T-helper 2 cell (primary cell): ENCODE results near the gene PRKRIP1.
"Not testable (repeated sequence)": the region's sequence is repeated elsewhere in the genome, so short reads cannot be mapped to it uniquely, and the experiment has no call there.

ENCODE experiments used
- DNase-seq, 5 experiments: peaks; one replicate each; pipeline versions ENCODE4 v3.0.0 to v3.0.0-alpha.2; 2012 to 2022

PRKRIP1 gene

GRCh38 chr7:102457352-102457924, 61.3 kb downstream of the PRKRIP1 start:
- no peak for DNase-seq

- DNase-seq = no peak
Measured at GRCh38 chr7:102459221-102459844, 63.2 kb downstream of the PRKRIP1 start.

GRCh38 chr7:102460467-102460866, 64.3 kb downstream of the PRKRIP1 start:
- DNase-seq = no peak

DNA sequence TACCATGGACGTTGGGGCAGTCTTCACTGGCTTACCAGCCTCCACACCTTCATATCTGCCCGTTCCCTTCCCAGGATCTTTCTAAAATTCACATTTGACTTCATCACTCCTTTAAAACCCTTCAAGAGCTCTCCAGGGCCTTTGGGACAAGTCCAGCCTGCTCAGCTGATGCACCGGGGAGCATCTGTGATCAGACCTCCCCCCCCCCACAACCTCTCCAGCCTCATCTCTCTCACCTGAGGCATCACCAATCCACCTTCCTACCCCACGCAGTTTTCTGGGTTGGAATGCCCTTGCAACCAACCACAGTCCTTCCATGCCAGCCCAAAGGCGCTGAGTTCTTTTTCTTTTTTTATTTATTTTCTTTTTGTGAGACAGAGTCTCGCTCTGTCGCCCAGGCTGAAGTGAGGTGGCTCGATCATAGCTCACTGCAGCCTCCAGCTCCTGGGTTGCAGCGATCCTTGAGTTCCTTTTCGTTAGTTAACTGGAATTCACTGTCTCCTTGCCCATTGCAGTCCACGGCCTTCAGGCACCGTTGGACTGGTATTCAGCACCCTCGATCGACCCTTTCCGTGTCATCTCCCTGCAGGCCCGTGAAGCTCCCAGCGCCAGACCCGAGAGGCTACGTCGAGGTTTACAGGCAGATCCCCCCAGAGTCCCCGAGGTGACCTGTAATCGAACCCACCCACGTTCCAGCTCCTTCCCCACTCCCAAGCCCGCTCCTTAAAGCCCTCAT, 67.8 kb downstream of the PRKRIP1 start:
- no peak for DNase-seq

DNA sequence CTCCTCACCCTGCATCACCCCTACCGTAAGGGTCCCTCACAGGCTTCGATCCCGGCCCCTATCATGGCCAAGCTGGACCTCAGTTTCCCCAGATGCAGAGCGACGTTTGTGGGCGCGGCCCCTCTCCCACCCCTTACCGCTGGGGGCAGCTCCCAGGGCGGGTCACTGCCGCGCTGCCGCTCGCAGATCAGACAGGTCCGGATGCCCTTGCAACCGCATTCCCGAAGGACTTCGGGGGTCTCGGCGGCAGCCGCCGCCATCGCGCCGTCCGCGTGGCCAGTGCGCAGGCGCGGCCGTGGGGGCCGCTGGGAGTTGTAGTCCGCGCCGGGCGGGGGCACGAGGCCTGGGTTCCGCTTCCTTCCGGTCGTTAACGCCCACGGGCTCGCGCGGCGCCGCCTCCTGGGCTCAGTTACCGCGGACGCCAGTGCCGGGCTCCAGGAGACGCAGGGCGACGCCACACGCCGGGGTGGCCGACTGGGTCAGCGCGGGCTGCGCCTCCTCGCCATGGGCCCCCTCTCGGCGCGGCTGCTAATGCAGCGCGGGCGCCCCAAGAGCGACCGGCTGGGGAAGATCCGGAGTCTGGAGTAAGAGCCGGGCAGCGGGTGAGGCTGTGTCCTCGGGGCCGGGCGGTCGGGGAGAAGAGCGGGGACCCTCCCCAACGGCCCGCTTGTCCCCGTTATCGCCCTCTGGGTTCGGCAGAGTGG, 68.6 kb downstream of the PRKRIP1 start, which contains the start of the genes ALKBH4 and LRWD1:
Gene ALKBH4, minus strand, starts transcription at position 287 of the 704 bp plus-strand sequence. Its CDS starts 27 bp downstream, at position 260.
Gene LRWD1, plus strand, starts transcription at position 408 of the 704 bp plus-strand sequence. Its CDS starts 97 bp downstream, at position 505.
- peak; percentile 89 to 95 (median 91) for DNase-seq

- no peak for DNase-seq
Measured at GRCh38 chr7:102466097-102466496, 69.9 kb downstream of the PRKRIP1 start.

- DNase-seq = no peak
Measured at GRCh38 chr7:102467581-102468477, 71.7 kb downstream of the PRKRIP1 start.

DNA sequence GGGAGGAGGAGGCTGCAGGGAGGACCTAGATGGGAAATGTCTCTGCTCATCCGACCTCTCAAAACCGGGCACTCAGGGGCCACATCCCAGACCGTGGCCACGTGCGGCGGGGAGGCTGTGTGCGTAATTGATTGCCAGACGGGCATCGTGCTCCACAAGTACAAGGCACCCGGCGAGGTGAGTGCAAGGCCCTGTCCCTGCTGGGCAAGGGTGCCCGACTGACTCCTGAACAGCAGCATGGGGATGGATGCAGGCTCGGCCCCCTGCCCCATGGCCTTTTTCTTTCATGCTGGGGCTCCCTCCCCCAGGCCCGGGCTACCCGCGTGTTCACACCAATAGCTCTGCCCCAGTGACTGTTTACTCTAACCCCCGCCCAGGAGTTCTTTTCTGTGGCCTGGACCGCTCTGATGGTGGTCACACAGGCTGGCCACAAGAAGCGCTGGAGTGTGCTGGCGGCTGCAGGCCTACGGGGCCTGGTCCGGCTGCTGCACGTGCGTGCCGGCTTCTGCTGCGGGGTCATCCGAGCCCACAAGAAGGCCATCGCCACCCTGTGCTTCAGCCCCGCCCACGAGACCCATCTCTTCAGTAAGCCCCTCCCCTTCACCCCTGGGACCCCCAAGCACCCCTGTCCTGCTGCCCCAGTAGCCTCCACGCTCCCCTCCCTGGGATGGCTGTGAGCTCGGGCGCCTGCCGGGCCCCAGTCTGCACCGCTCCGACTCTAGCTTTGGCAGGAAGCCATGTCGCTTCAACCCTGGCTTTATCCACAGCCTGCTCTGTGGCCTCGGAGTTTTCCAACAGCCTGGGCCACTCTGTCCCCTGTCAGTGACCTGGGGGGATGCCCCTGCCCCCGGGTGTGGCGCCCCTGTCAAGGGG, 72.6 kb downstream of the PRKRIP1 start:
- DNase-seq = no peak

DNA sequence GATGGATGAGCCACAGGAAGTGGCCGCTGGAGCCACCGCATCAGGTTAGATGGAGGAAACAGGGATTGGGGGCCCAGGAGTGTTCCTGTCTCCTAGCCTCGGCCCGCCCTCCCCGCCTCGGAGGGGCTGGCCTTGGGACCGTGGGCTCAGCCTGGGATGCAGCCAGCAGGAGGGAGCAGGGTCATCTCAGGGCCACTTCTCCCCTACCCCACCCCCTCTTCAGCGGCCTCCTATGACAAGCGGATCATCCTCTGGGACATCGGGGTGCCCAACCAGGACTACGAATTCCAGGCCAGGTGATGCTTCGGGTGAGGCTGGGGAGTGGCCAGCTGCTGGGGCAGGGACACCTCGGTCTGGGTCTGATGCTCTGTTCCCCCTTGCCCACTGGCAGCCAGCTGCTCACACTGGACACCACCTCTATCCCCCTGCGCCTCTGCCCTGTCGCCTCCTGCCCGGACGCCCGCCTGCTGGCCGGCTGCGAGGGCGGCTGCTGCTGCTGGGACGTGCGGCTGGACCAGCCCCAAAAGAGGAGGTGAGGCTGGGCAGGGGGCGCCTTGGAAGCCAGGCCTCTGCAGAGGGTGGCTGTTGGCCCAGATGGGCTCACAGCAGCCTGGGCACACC, 73.3 kb downstream of the PRKRIP1 start:
- DNase-seq = no peak

DNA sequence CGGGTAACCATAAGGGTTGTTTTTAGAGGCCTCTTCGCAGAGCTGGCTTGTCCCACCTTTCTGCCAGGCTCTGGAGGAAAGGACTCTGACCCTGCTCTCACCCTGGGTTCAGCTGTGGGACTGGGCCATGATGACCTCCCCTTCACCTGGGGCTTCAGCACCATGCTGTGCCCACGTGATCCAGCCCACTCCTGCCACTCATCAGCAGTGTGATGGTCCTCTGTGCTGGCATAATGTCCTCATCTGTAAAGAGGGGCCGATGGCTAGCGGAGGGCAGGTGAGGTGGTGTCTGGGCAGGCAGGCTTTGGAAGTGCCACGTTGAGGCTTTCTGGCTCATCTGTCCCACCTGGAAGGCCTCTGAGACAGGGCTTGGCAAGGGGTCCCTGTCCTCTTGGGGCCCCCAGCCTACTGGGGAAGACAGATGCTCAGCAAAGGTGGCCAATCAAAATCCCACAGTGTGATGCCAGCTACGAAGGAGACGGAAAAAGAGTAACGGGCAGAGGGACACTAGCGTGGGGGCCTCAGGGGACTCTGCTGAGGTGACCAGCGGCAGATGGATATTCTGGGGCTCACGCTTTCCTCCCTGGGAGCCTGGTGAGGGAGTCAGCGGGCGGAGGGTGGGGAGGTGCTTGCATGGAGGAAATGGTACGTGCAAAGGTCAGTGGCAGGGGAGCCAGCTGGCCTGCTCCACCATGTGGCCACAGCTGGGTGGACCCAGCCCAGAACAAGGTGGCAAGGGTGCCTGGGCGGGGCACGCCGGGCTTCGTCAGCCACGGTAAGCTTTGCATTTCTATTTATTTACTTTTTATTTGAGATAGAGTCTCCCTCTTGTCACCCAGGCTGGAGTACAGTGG, 74.0 kb downstream of the PRKRIP1 start:
- no peak for DNase-seq

GRCh38 chr7:102471791-102472125, 75.6 kb downstream of the PRKRIP1 start:
- no peak for DNase-seq

DNA sequence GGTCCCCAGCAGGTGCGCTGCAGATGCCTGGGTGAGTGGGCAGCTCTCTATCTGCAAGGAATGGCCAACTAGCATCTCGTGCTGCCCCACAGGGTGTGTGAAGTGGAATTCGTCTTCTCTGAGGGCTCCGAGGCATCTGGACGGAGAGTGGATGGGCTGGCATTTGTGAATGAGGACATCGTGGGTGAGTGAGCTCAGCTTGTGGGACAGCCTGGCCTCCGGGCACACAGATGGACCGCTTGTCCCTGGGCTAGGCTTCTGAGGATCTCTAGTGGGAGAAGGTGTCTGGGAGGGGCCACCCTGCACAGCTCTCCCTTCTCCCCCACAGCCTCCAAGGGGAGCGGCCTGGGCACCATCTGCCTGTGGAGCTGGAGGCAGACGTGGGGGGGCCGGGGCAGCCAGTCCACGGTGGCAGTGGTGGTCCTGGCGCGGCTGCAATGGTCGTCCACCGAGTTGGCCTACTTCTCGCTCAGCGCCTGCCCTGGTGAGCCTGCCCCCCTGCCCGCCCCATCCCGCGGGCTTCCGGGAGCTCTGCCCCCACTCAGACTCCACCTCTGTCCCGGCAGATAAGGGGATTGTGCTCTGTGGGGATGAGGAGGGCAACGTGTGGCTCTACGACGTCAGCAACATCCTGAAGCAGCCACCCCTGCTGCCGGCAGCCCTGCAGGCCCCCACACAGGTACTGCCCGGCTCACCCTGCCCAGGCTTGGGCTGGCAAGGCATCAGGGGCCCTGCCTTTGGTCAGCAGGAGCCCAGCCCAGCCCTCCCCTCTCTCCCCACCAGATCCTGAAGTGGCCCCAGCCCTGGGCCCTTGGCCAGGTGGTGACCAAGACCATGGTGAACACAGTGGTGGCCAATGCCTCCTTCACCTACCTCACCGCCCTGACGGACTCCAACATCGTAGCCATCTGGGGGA, 76.2 kb downstream of the PRKRIP1 start:
- no peak for DNase-seq

DNA sequence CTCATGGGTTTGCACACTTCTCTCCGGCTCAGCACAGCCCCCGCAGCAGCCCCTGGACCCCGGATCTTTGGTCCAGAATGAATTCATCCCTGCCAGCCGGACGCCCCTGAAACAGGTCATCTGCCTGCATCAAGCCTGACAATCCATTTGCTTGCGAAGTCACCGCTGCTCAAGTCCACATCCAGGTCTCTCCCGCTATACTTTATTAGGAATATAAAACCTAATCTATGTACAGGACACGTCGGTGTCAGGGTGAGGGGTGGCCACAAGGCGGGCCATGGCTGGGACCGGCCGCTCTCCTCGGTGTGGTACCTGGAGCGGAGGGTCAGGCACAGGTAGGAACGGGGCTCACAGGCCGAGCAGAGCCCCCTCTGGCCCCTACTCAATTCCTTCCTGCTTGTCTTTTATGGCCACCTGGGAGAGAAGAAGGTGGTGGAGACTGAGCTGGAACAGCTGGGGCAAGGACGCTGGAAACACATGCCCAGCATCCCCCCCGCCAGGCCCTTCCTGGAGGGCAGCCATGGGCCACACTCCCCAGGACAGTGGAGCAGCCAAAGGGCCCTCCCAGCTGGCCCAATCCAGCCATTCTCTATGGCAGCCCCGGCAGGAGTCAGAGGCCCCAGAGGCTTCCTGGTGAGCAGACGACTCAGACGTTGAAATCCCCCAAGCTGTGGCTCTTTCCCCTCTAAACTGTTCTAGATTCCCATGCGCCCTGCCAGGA, 77.3 kb downstream of the PRKRIP1 start:
- no peak for DNase-seq

DNA sequence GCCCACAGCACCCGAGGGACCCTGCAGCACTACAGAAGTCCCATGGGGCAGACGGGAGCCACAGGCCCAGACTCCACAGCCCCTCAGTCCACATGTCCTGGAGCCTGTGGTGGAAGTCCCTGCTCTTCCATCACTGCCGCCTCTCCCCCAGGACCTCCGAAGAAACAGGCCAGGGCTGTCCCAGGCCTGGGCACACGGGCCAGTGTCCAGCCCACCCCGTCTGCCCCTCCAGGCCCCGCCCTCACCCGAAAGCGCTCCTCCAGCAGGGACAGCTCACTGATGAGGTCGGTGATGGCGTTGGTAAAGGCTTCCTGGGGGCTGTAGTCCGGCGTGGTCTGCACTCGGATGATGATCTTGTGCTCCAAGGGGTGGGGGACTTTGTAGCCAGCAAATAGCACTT, 78.0 kb downstream of the PRKRIP1 start:
- DNase-seq = not testable (repeated sequence)

GRCh38 chr7:102474736-102475435, 78.7 kb downstream of the PRKRIP1 start:
- DNase-seq = not testable (repeated sequence)
